Left lung (tissue), 10 donors: ENCODE results near the gene CCDC185. TPM values are rescaled to one million over a fixed set of nuclear protein-coding genes. Genes with fewer than 3 reads are reported as not detected.

Source experiments
- ATAC-seq: fragments of 200-7000 bp; cut with Tn5 transposase; one replicate; pipeline ENCODE4 v1.9.1; 2020; ENCODE audit warnings: moderate library complexity
- DNase-seq, 4 donors: peaks; one replicate each; pipeline ENCODE4 v3.0.0-alpha.2; 2013 to 2020
- H3K27ac ChIP-seq, 2 donors: fragments of 200-600 bp; sonication (generic) in 1 of 2; one replicate each; pipeline versions ENCODE4 v1.5.0 to v1.8.0; 2020 to 2021
- H3K27me3 ChIP-seq, 2 donors: fragments of 200-600 bp; sonication (generic) in 1 of 2; one replicate each; pipeline versions ENCODE4 v1.5.0 to v1.8.0; 2020 to 2021
- H3K36me3 ChIP-seq, 2 donors: fragments of 200-600 bp; sonication (generic) in 1 of 2; one replicate each; pipeline versions ENCODE4 v1.5.0 to v1.8.0; 2020 to 2021
- H3K4me1 ChIP-seq, 2 donors: fragments of 200-600 bp; one replicate each; pipeline ENCODE4 v1.8.0; 2021
- H3K4me3 ChIP-seq, 2 donors: fragments of 200-600 bp; sonication (generic) in 1 of 2; one replicate each; pipeline versions ENCODE4 v1.5.0 to v1.8.0; 2020 to 2021; ENCODE audit warnings: mild to moderate bottlenecking in 1 of 2
- H3K9me3 ChIP-seq, 2 donors: fragments of 200-600 bp; sonication (generic) in 1 of 2; one replicate each; pipeline versions ENCODE4 v1.5.0 to v1.8.0; 2020 to 2021
- CTCF ChIP-seq, 2 donors: fragments of 200-600 bp; sonication (generic) in 1 of 2; IDR thresholded peaks; one replicate each; pipeline versions ENCODE4 v1.5.0 to v1.8.0; 2021; ENCODE audit warnings: antibody characterized with exemption in 2 of 2
- intact Hi-C, 2 donors: fragments of 100-400 bp; cut with DNase I; formaldehyde crosslinking; loops; one replicate each; pipeline versions ENCODE4 v1.11.2 to v1.14.2; 2022
- polyA plus RNA-seq, 6 donors: library from polyadenylated mRNA; unstranded; fragments of 120-200 nt; gene quantifications; one replicate each; pipeline ENCODE4 v1.2.1, GENCODE V29; 2013; ENCODE audit not compliant: insufficient read length in 6 of 6
- total RNA-seq, 2 donors: library from RNA; stranded (reverse); fragmentation: NEBNext Ultra II Directional; extraction: Animal tissue kit (Norgen Biotek cat#: 25700); gene quantifications; one replicate each; pipeline ENCODE4 v1.2.1, GENCODE V29; 2021
- donor health status: DM: no; HTN: yes; CAD: no.
- donor health status: DM: no; HTN: no; CAD: no.

Gene CCDC185
- total and polyA plus RNA-seq, 8 donors = 0.11 to 0.13 TPM; not detected in 6

- TF ChIP-seq CTCF (IDR thresholded peaks at IDR 0.05) = no peak
- Histone ChIP-seq H3K27me3 (no peaks in the 10 kb centered on the region), H3K27ac (no peak overlapping the region), H3K36me3 (no peaks in the 10 kb centered on the region), H3K4me3 (no peak overlapping the region), H3K9me3 (peaks cover 0 to 2% of the 10 kb centered on the region in 2 donors), H3K4me1 (no peaks in the 10 kb centered on the region)
- DNase-seq (no peak), ATAC-seq (no peak)
- intact Hi-C loops = no loop called here
These were observed 43.9 kb downstream of the CCDC185 start for GRCh38 chr1:223437151-223437550.

DNA sequence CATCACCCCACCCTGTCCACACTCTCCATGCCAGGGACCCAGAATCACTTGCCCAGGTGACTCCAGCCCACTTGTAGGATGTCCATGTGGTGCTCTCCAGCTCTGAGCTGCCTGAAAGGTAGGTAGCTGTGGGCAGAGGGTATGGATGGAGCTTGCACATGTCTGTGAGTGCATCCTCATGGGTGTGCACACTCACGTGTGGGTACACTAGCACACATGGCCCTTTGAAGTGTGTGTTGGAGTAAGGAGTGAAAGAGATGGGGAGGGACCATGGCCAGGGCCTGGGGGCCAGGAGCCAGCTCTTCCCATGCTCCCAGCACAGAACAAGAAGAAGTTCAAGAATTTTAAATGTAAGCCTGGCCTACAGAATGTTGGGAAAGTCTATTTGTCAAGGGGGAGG lies 50.2 kb downstream of the CCDC185 start:
- intact Hi-C loops = no loop called here
- no peak overlapping the region for H3K27ac ChIP-seq
- no peak overlapping the region for H3K4me3 ChIP-seq
- no peak for ATAC-seq
- no peaks in the 10 kb centered on the region for H3K36me3 ChIP-seq
- H3K4me1 ChIP-seq = no peaks in the 10 kb centered on the region
- no peak for TF ChIP-seq CTCF (IDR thresholded peaks at IDR 0.05)
- no peaks in the 10 kb centered on the region for H3K27me3 ChIP-seq
- H3K9me3 ChIP-seq = peaks cover 0 to 19% of the 10 kb centered on the region in 2 donors
- DNase-seq = no peak

GRCh38 chr1:223444411-223444810 lies 51.2 kb downstream of the CCDC185 start:
- H3K36me3 ChIP-seq = no peaks in the 10 kb centered on the region
- DNase-seq = no peak
- no peaks in the 10 kb centered on the region for H3K27me3 ChIP-seq
- no peak overlapping the region for H3K4me3 ChIP-seq
- no peaks in the 10 kb centered on the region for H3K4me1 ChIP-seq
- no peak overlapping the region for H3K27ac ChIP-seq
- no peak for ATAC-seq
- TF ChIP-seq CTCF (IDR thresholded peaks at IDR 0.05) = no peak
- intact Hi-C loops = no loop called here
- H3K9me3 ChIP-seq = peaks cover 0 to 19% of the 10 kb centered on the region in 2 donors

Other genes with a start within 250 kb of the CCDC185 start
- gene SUSD4, start 29.2 kb upstream of the CCDC185 start, total RNA-seq = 1 to 10 TPM; 2.0 to 3.9 TPM
- 10 to 100 TPM; 22.8 to 29.2 (median 25.6) TPM for gene SUSD4, start 29.2 kb upstream of the CCDC185 start, polyA plus RNA-seq